SJSA1 (cell line): ENCODE data around the gene SLC23A2. TPM values are rescaled to one million over a fixed set of nuclear protein-coding genes. Genes with fewer than 3 reads are reported as not detected.
"Not testable (repeated sequence)": the region's sequence is repeated elsewhere in the genome, so short reads cannot be mapped to it uniquely, and the experiment has no call there.

ENCODE experiments used
- DNase-seq, 2 experiments: peaks; one replicate each; pipeline ENCODE4 v3.0.0-alpha.2; 2015 to 2020; ENCODE audit warnings: low spot score in 2 of 2, low read depth in 1 of 2
- H3K27ac ChIP-seq: fragments of 250-450 bp; sonication (Bioruptor Pico); 2 replicates; pipeline ENCODE4 v1.5.1; 2020; ENCODE audit warnings: mild to moderate bottlenecking, moderate library complexity
- H3K27me3 ChIP-seq: fragments of 250-450 bp; sonication (Bioruptor Pico); replicated peaks from 2 replicates; pipeline ENCODE4 v1.5.1; 2020; ENCODE audit warnings: mild to moderate bottlenecking, moderate library complexity
- H3K36me3 ChIP-seq: fragments of 250-450 bp; sonication (Bioruptor Pico); 2 replicates; pipeline ENCODE4 v1.5.1; 2020; ENCODE audit warnings: mild to moderate bottlenecking
- H3K4me1 ChIP-seq: fragments of 250-450 bp; sonication (Bioruptor Pico); replicated peaks from 2 replicates; pipeline ENCODE4 v1.6.1; 2021; ENCODE audit warnings: mild to moderate bottlenecking
- H3K4me3 ChIP-seq: fragments of 250-450 bp; sonication (Bioruptor Pico); 2 replicates; pipeline ENCODE4 v1.5.1; 2020; ENCODE audit warnings: mild to moderate bottlenecking
- H3K9me3 ChIP-seq: fragments of 250-450 bp; sonication (Bioruptor Pico); replicated peaks from 2 replicates; pipeline ENCODE4 v1.5.1; 2020; ENCODE audit warnings: mild to moderate bottlenecking
- total RNA-seq: library from RNA; depleted of rRNA; stranded (reverse); fragments of >200 nt; shearing (Covaris generic); gene quantifications from 2 replicates; pipeline ENCODE4 v1.2.3, GENCODE V29; 2014; rRNA removed

The SLC23A2 gene
- 5.9 and 10.4 TPM in 2 replicates for total RNA-seq

- no peak within 1 kb of the TSS for H3K27ac ChIP-seq
- no peaks in the 10 kb centered on the region for H3K27me3 ChIP-seq
- H3K36me3 ChIP-seq, result peaks cover 4% of the 10 kb centered on the region; the same call in 1 of the 2 replicates
- DNase-seq, result no peak
- no peaks in the 10 kb centered on the region for H3K9me3 ChIP-seq
- peaks cover 13% of the 10 kb centered on the region for H3K4me1 ChIP-seq
- peak within 1 kb of the TSS; percentile 76 for H3K4me3 ChIP-seq
Observed at GRCh38 chr20:5001174-5002076, at the start of gene SLC23A2. SLC23A2 (minus strand) TSS chr20:5001510; CDS start chr20:4932562, 68,948 bp downstream.

GRCh38 chr20:5046656-5047339 is 45.5 kb upstream of the SLC23A2 start:
- no peak overlapping the region for H3K4me3 ChIP-seq

GRCh38 chr20:5045906-5046305 is 44.6 kb upstream of the SLC23A2 start:
- Histone ChIP-seq H3K9me3 (no peaks in the 10 kb centered on the region), H3K36me3 (no peaks in the 10 kb centered on the region), H3K4me1 (no peaks in the 10 kb centered on the region), H3K27me3 (peaks cover 4% of the 10 kb centered on the region; the same call in 1 of the 2 replicates), H3K4me3 (no peak overlapping the region), H3K27ac (no peak overlapping the region)
- no peak for DNase-seq

More at GRCh38 chr20:5046656-5047339, 45.5 kb upstream of the SLC23A2 start:
- no peak for DNase-seq
- Histone ChIP-seq H3K27ac (no peak overlapping the region), H3K36me3 (no peaks in the 10 kb centered on the region), H3K9me3 (no peaks in the 10 kb centered on the region), H3K4me1 (no peaks in the 10 kb centered on the region), H3K27me3 (peaks cover 7% of the 10 kb centered on the region; the same call in 1 of the 2 replicates)

- Histone ChIP-seq H3K27ac (no peak overlapping the region), H3K4me3 (no peak overlapping the region), H3K4me1 (no peaks in the 10 kb centered on the region)
Observed at GRCh38 chr20:5044075-5044620, 42.8 kb upstream of the SLC23A2 start.

DNA sequence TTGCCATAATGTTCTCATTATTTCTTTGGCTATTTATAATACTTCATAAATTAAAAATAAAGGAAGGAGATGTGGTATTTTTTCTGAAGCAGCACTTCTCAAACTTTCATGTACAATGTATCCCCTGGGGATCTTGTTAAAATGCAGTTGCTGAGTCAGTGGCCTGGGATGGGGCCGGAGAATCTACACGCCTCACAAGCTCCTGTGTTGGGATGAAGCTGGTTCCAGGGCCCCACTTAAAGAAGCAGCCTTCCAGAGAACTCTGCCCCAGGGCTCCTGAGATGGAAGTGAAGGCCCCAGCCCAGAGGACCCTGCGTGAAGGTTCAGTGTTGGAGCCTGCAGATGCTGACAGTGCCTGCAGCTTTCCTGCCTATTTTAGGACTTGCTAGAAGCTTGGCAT is 40.1 kb upstream of the SLC23A2 start:
- Histone ChIP-seq H3K27ac (no peak overlapping the region), H3K36me3 (no peaks in the 10 kb centered on the region), H3K9me3 (no peaks in the 10 kb centered on the region), H3K4me3 (no peak overlapping the region), H3K27me3 (peaks cover 4% of the 10 kb centered on the region; the same call in 1 of the 2 replicates), H3K4me1 (no peaks in the 10 kb centered on the region)
- DNase-seq, result no peak

More at GRCh38 chr20:5044075-5044620, 42.8 kb upstream of the SLC23A2 start:
- DNase-seq, result no peak
- Histone ChIP-seq H3K36me3 (no peaks in the 10 kb centered on the region), H3K27me3 (peaks cover 4% of the 10 kb centered on the region; the same call in 1 of the 2 replicates), H3K9me3 (no peaks in the 10 kb centered on the region)

DNA sequence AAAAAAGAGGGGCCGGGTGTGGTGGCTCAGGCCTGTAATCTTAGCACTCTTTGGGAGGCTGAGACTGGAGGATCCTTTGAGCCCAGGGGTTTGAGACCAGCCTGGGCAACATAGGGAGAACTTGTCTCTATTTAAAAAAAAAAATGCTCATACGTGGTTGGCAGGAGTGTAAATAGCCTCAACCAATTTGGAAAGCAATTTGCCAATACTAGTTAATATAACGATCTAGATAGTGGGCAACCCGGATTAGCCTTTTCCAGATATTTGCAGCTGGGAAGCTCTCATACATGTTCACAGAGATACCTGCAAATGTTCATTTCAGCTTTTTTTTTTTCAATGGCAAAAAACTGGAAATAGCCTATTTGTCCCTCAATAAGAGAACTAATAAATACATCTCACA is 39.0 kb upstream of the SLC23A2 start:
- H3K9me3 ChIP-seq, result no peaks in the 10 kb centered on the region
- H3K27me3 ChIP-seq, result no peaks in the 10 kb centered on the region; the same call in 1 of the 2 replicates
- DNase-seq, result no peak
- H3K4me1 ChIP-seq, result no peaks in the 10 kb centered on the region
- H3K36me3 ChIP-seq, result no peaks in the 10 kb centered on the region
- H3K4me3 ChIP-seq, result no peak overlapping the region
- no peak overlapping the region for H3K27ac ChIP-seq

GRCh38 chr20:5039889-5040288 is 38.6 kb upstream of the SLC23A2 start:
- H3K4me1 ChIP-seq, result no peaks in the 10 kb centered on the region
- no peaks in the 10 kb centered on the region; the same call in 1 of the 2 replicates for H3K27me3 ChIP-seq
- H3K27ac ChIP-seq, result no peak overlapping the region
- no peaks in the 10 kb centered on the region for H3K36me3 ChIP-seq
- no peaks in the 10 kb centered on the region for H3K9me3 ChIP-seq
- H3K4me3 ChIP-seq, result no peak overlapping the region
- DNase-seq, result no peak

- H3K27me3 ChIP-seq, result no peaks in the 10 kb centered on the region; the same call in 1 of the 2 replicates
- H3K9me3 ChIP-seq, result no peaks in the 10 kb centered on the region
- DNase-seq, result no peak
- H3K27ac ChIP-seq, result no peak overlapping the region
- no peaks in the 10 kb centered on the region for H3K36me3 ChIP-seq
- H3K4me1 ChIP-seq, result no peaks in the 10 kb centered on the region
- no peak overlapping the region for H3K4me3 ChIP-seq
Observed at GRCh38 chr20:5039255-5039657, 37.9 kb upstream of the SLC23A2 start.

DNA sequence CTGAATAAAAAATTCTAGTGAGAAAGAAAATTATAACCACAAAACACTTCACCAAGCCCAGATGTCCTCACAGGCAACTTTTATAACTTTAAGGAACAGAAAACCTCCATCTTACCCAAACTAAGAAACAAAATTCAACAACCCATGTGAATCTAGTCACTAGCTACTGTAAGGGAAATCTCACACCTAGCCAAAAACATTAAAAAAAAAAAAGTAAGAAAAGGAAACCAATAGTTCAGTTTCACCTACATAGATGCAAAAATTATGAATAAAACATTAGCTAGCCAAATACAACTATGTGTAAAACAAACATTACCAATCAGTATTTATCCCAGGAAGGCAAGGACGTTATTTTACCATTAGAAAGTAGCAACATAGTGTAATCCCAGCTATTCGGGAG is 35.5 kb upstream of the SLC23A2 start:
- Histone ChIP-seq H3K4me1 (no peaks in the 10 kb centered on the region), H3K27me3 (no peaks in the 10 kb centered on the region; the same call in 1 of the 2 replicates), H3K27ac (no peak overlapping the region), H3K36me3 (no peaks in the 10 kb centered on the region), H3K9me3 (no peaks in the 10 kb centered on the region), H3K4me3 (no peak overlapping the region)
- no peak for DNase-seq

- not testable (repeated sequence) for H3K27me3 ChIP-seq
Observed at GRCh38 chr20:5035518-5035917, 34.2 kb upstream of the SLC23A2 start.

DNA sequence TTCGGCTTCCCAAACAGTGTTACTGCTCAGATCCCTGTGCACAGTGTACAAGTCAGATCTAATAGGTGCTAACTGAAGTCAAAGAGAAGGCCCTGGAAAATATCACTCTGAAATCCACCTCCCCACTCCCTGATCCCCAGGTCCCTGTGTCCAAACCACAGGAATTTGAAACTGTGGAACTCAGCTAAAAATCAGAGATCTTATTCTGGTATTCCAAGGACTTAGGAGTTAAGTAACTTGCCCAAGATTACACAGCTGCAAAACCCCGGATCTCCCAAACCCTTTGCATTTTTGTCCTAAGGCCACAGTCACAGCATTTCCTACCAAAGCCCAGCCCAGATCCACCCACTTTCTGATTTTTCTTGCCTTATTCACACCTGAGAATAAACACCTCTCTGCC is 32.3 kb upstream of the SLC23A2 start:
- no peak overlapping the region for H3K27ac ChIP-seq
- no peaks in the 10 kb centered on the region for H3K36me3 ChIP-seq
- no peak overlapping the region for H3K4me3 ChIP-seq
- no peaks in the 10 kb centered on the region for H3K9me3 ChIP-seq
- H3K27me3 ChIP-seq, result no peaks in the 10 kb centered on the region
- H3K4me1 ChIP-seq, result no peaks in the 10 kb centered on the region
- DNase-seq, result no peak

More at GRCh38 chr20:5035518-5035917, 34.2 kb upstream of the SLC23A2 start:
- not testable (repeated sequence) for H3K36me3 ChIP-seq, H3K9me3 ChIP-seq, DNase-seq, H3K4me3 ChIP-seq, H3K4me1 ChIP-seq, H3K27ac ChIP-seq

DNA sequence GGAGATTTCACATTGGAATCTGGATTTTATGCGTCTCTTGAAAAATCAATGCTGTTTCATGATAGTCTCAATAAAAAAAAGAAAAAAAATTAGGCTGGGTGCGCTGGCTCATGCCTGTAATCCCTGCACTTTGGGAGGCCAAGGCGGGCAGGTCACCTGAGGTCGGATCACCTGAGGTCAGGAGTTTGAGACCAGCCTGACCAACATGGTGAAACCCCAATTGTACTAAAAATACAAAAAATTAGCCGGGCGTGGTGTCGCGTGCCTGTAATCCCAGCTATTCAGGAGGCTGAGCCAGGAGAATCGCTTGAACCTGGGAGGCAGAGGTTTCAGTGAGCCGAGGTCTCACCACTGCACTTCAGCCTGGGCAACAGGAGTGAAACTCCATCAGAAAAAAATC is 30.4 kb upstream of the SLC23A2 start:
- H3K4me1 ChIP-seq, H3K27me3 ChIP-seq, H3K4me3 ChIP-seq, DNase-seq, H3K36me3 ChIP-seq, H3K9me3 ChIP-seq, H3K27ac ChIP-seq: not testable (repeated sequence)

DNA sequence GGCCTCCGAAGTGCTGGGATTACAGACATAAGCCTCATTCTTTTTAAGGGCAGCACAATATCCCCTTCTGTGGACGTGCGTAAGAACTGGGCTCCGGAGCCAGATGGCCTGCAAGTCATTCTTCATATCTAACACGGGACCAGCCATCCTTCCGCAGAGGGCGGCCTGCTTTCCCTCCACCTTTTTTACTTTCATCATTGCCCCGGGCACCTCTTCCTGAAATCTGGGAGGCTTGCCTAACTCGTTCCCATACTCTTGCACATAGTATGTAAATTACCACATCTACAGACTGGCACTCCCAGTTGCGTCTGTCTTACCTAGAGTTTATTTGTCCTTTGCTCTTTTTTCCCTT is 29.9 kb upstream of the SLC23A2 start:
- DNase-seq, result no peak
- Histone ChIP-seq H3K27me3 (no peaks in the 10 kb centered on the region), H3K27ac (no peak overlapping the region), H3K9me3 (no peaks in the 10 kb centered on the region), H3K4me1 (no peaks in the 10 kb centered on the region), H3K4me3 (no peak overlapping the region), H3K36me3 (no peaks in the 10 kb centered on the region)
